ENCODE data around the gene UBE2E2. TPM values are rescaled to one million over a fixed set of nuclear protein-coding genes. Genes with fewer than 3 reads are reported as not detected.

Gene UBE2E2
- total RNA-seq, 4 donors from 2014 or later: 3.1 to 58.5 (median 25.0) TPM

- no peak overlapping the region for H3K4me3 ChIP-seq
- TF ChIP-seq POLR2A (IDR thresholded peaks at IDR 0.05): no peak
- TF ChIP-seq, protein P1, sequence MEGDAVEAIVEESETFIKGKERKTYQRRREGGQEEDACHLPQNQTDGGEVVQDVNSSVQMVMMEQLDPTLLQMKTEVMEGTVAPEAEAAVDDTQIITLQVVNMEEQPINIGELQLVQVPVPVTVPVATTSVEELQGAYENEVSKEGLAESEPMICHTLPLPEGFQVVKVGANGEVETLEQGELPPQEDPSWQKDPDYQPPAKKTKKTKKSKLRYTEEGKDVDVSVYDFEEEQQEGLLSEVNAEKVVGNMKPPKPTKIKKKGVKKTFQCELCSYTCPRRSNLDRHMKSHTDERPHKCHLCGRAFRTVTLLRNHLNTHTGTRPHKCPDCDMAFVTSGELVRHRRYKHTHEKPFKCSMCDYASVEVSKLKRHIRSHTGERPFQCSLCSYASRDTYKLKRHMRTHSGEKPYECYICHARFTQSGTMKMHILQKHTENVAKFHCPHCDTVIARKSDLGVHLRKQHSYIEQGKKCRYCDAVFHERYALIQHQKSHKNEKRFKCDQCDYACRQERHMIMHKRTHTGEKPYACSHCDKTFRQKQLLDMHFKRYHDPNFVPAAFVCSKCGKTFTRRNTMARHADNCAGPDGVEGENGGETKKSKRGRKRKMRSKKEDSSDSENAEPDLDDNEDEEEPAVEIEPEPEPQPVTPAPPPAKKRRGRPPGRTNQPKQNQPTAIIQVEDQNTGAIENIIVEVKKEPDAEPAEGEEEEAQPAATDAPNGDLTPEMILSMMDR (IDR thresholded peaks at IDR 0.05): no peak
- no peaks in the 10 kb centered on the region for H3K9me3 ChIP-seq
- no peaks in the 10 kb centered on the region for H3K4me1 ChIP-seq
- intact Hi-C loops (cut with DNase I; ENCODE audit: low total_unique reads): no loop called here
- H3K36me3 ChIP-seq: no peaks in the 10 kb centered on the region
- DNase-seq: no peak
- no peaks in the 10 kb centered on the region for H3K27me3 ChIP-seq
- H3K27ac ChIP-seq: no peak overlapping the region
Measured at GRCh38 chr3:23481616-23482278, 278.6 kb downstream of the UBE2E2 start.

DNA sequence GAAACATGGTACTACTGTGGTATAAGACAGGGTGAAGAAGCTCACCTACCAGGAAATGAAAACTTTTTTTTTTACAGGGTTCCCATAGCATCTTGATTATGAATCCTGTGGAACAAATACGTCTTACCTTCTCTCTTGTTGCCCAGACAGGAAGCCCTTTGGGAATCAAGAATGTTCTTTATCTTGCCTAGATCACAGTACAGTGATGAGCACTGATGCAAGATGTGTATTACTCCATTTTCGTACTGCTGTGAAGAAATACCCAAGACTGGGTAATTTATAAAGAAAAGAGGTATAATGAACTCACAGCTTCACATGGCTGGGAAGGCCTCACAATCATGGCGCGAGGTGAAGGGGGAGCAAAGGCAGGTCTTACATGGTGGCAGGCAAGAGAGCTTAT is 281.3 kb downstream of the UBE2E2 start:
- intact Hi-C loops (cut with DNase I; ENCODE audit: low total_unique reads): no loop called here
- Histone ChIP-seq H3K9me3 (no peaks in the 10 kb centered on the region), H3K36me3 (no peaks in the 10 kb centered on the region), H3K27me3 (no peaks in the 10 kb centered on the region), H3K4me1 (no peaks in the 10 kb centered on the region), H3K27ac (no peak overlapping the region), H3K4me3 (no peak overlapping the region)
- DNase-seq: no peak
- no peak for TF ChIP-seq POLR2A (IDR thresholded peaks at IDR 0.05)

DNA sequence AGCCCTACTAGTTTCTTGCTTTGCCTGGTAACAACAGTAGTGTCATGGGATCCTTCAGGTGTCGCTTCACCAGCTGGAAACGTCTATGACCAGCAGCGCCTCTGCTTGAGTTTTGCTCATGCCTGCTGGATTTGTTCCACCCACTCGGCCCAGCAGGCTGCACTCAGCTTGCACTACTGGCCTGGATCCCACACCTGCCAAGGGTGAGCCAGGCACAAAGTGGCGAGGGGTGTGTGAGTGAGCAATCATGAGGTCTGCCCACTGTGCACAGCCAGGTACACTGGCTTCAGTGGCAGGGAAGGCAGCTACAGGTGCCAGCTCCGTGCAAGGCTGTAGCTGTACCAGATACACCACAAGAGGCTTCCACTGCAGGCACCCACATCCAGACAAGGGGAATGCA is 282.8 kb downstream of the UBE2E2 start:
- no peak for DNase-seq
- H3K9me3 ChIP-seq: no peaks in the 10 kb centered on the region
- H3K27ac ChIP-seq: no peak overlapping the region
- H3K4me3 ChIP-seq: no peak overlapping the region
- H3K27me3 ChIP-seq: no peaks in the 10 kb centered on the region
- no peak for TF ChIP-seq POLR2A (IDR thresholded peaks at IDR 0.05)
- TF ChIP-seq, protein P1 (IDR thresholded peaks at IDR 0.05): no peak
- H3K4me1 ChIP-seq: no peaks in the 10 kb centered on the region
- intact Hi-C loops (cut with DNase I; ENCODE audit: low total_unique reads): no loop called here
- H3K36me3 ChIP-seq: no peaks in the 10 kb centered on the region

- Histone ChIP-seq H3K4me3 (no peak overlapping the region), H3K27ac (no peak overlapping the region), H3K27me3 (no peaks in the 10 kb centered on the region), H3K9me3 (no peaks in the 10 kb centered on the region), H3K36me3 (no peaks in the 10 kb centered on the region), H3K4me1 (no peaks in the 10 kb centered on the region)
- intact Hi-C loops (cut with DNase I; ENCODE audit: low total_unique reads): no loop called here
- TF ChIP-seq, protein P1 (IDR thresholded peaks at IDR 0.05): no peak
- TF ChIP-seq POLR2A (IDR thresholded peaks at IDR 0.05): no peak
- DNase-seq: no peak
Measured at GRCh38 chr3:23487015-23487414, 283.9 kb downstream of the UBE2E2 start.

DNA sequence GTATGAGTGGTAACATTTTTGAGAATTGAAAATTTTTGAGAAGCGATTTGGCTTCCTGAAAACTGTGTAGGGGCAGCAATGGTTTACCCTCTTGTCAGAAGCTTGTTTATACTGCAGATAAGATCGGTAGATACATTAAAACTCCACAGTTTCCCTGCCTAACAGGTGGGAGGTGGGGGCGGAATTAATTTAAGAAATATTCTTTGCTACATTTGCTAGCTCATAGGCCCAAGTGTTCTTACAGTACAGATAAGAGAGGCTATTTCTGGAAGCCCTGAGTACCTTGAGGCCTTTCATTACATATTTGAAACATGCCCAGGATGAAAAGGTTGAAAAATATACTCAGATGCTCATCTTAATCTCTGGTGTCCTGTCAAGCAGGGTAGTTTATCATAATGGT is 285.5 kb downstream of the UBE2E2 start:
- Histone ChIP-seq H3K36me3 (no peaks in the 10 kb centered on the region), H3K9me3 (no peaks in the 10 kb centered on the region), H3K27me3 (no peaks in the 10 kb centered on the region), H3K4me1 (no peaks in the 10 kb centered on the region), H3K4me3 (no peak overlapping the region), H3K27ac (no peak overlapping the region)
- TF ChIP-seq, protein P1 (IDR thresholded peaks at IDR 0.05): no peak
- no peak for TF ChIP-seq POLR2A (IDR thresholded peaks at IDR 0.05)
- intact Hi-C loops (cut with DNase I; ENCODE audit: low total_unique reads): no loop called here
- DNase-seq: no peak
